Left ventricle myocardium inferior (tissue), 1 donor: ENCODE data around the gene CFAP46. TPM values are rescaled to one million over a fixed set of nuclear protein-coding genes. Genes with fewer than 3 reads are reported as not detected.

Experiments used
- DNase-seq: peaks from one replicate; pipeline ENCODE4 v3.0.0-alpha.2; 2020
- H3K27ac ChIP-seq: fragments of 200-600 bp; replicated peaks from 2 replicates; pipeline ENCODE4 v1.8.0; 2021
- H3K27me3 ChIP-seq: fragments of 200-600 bp; 2 replicates; pipeline ENCODE4 v1.8.0; 2021; ENCODE audit warnings: low read depth
- H3K36me3 ChIP-seq: fragments of 200-600 bp; 2 replicates; pipeline ENCODE4 v1.8.0; 2021
- H3K4me1 ChIP-seq: fragments of 200-600 bp; 2 replicates; pipeline ENCODE4 v1.8.0; 2021
- H3K4me3 ChIP-seq: fragments of 200-600 bp; 2 replicates; pipeline ENCODE4 v1.8.0; 2021; ENCODE audit warnings: mild to moderate bottlenecking, moderate library complexity
- H3K9me3 ChIP-seq: fragments of 200-600 bp; replicated peaks from 2 replicates; pipeline ENCODE4 v1.8.0; 2021
- CTCF ChIP-seq: fragments of 200-600 bp; IDR thresholded peaks from 2 replicates; pipeline ENCODE4 v1.8.0; 2021; ENCODE audit warnings: antibody characterized with exemption, mild to moderate bottlenecking, borderline replicate concordance
- intact Hi-C: fragments of 100-400 bp; cut with micrococcal nuclease; formaldehyde crosslinking; loops from one replicate; pipeline ENCODE4 v1.11.0; 2022
- total RNA-seq: library from RNA; stranded (reverse); fragmentation: NEBNext Ultra II Directional; extraction: Animal tissue kit (Norgen Biotek cat#: 25700); gene quantifications from one replicate; pipeline ENCODE4 v1.2.1, GENCODE V29; 2021
- donor health status: DM: no; HTN: yes; CAD: no; lungs with severe emphysema.

The CFAP46 gene
- total RNA-seq, 1 donor from 2014 or later, result 0.99 TPM

- H3K27me3 ChIP-seq, result peaks cover 77% of the 10 kb centered on the region
- H3K4me3 ChIP-seq, result no peak overlapping the region
- DNase-seq, result no peak
- intact Hi-C loops, result no loop called here
- no peak overlapping the region for H3K27ac ChIP-seq
- peaks cover 15% of the 10 kb centered on the region for H3K9me3 ChIP-seq
- H3K36me3 ChIP-seq, result no peaks in the 10 kb centered on the region
- H3K4me1 ChIP-seq, result peaks cover 16% of the 10 kb centered on the region
- TF ChIP-seq CTCF, result no peak
Observed at GRCh38 chr10:132893090-132893489, 49.3 kb downstream of the CFAP46 start.

- intact Hi-C loops, result no loop called here
- H3K36me3 ChIP-seq, result no peaks in the 10 kb centered on the region
- no peak for DNase-seq
- peaks cover 9% of the 10 kb centered on the region for H3K9me3 ChIP-seq
- H3K27me3 ChIP-seq, result peaks cover 69% of the 10 kb centered on the region
- peaks cover 16% of the 10 kb centered on the region for H3K4me1 ChIP-seq
- H3K4me3 ChIP-seq, result no peak overlapping the region
- TF ChIP-seq CTCF, result no peak
- H3K27ac ChIP-seq, result no peak overlapping the region
Observed at GRCh38 chr10:132892004-132892403, 50.4 kb downstream of the CFAP46 start.

GRCh38 chr10:132891368-132891767 is 51.0 kb downstream of the CFAP46 start:
- Histone ChIP-seq H3K4me1 (peaks cover 16% of the 10 kb centered on the region), H3K27me3 (peaks cover 73% of the 10 kb centered on the region), H3K27ac (no peak overlapping the region), H3K9me3 (peaks cover 3% of the 10 kb centered on the region), H3K36me3 (no peaks in the 10 kb centered on the region), H3K4me3 (no peak overlapping the region)
- TF ChIP-seq CTCF, result no peak
- intact Hi-C loops, result no loop called here
- no peak for DNase-seq

GRCh38 chr10:132890301-132890700 is 52.1 kb downstream of the CFAP46 start:
- DNase-seq, result no peak
- Histone ChIP-seq H3K27ac (no peak overlapping the region), H3K36me3 (no peaks in the 10 kb centered on the region), H3K4me1 (peaks cover 16% of the 10 kb centered on the region), H3K9me3 (no peaks in the 10 kb centered on the region), H3K4me3 (no peak overlapping the region), H3K27me3 (peaks cover 69% of the 10 kb centered on the region)
- intact Hi-C loops, result no loop called here
- no peak for TF ChIP-seq CTCF

GRCh38 chr10:132889556-132889955 is 52.8 kb downstream of the CFAP46 start:
- no peaks in the 10 kb centered on the region for H3K9me3 ChIP-seq
- TF ChIP-seq CTCF, result no peak
- H3K27ac ChIP-seq, result no peak overlapping the region
- no peaks in the 10 kb centered on the region for H3K36me3 ChIP-seq
- H3K4me1 ChIP-seq, result peaks cover 16% of the 10 kb centered on the region
- H3K27me3 ChIP-seq, result peaks cover 63% of the 10 kb centered on the region
- no peak for DNase-seq
- H3K4me3 ChIP-seq, result no peak overlapping the region
- intact Hi-C loops, result no loop called here
